OCI-LY1 (cell line): ENCODE measurements around the gene DPP6.

Experiments used
- CTCF ChIP-seq: fragments of 200-600 bp; sonication (generic), shearing (Covaris generic); IDR thresholded peaks from 2 replicates; pipeline ENCODE4 v1.5.1; 2017; ENCODE audit warnings: mild to moderate bottlenecking, antibody characterized with exemption, low read length, moderate library complexity, mixed read lengths
- EZH2 ChIP-seq: fragments of 200-600 bp; sonication (generic), shearing (Covaris generic); IDR thresholded peaks from 2 replicates; pipeline ENCODE4 v1.8.0; 2017; ENCODE audit warnings: borderline replicate concordance, mixed run types, mild to moderate bottlenecking, antibody characterized with exemption, low read length, moderate library complexity, mixed read lengths

DNA sequence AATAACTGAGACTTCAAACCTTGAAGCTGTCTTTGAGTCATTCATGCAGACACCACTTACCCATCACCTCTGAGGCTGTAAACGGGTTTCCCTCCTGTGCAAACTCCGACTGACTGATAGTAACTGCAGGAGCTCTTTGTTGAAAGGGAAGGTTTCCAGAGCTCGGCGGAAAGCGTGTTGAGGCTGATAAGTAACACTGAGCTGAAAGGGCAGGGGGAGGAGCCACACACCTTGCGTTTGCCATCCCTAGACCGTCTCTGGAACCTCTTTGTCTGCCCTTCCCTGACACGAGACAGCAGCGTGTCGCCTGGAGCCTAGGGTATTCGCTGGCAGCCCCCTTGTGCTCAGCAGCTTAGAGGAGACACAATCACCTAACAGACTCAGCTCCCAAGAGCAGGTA, 816.7 kb downstream of the DPP6 start:
- TF ChIP-seq CTCF (no peak), EZH2 (no peak)
